Prostate gland (tissue), 2 donors: ENCODE results near the gene DCDC1.

Experiments used
- CTCF ChIP-seq, 4 experiments: fragments of 200-600 bp in 2 of 4; fragments of 450-650 bp in 2 of 4; sonication (generic) in 2 of 4; IDR thresholded peaks; 1 replicate in 3 of 4; 2 replicates in 1 of 4; pipeline ENCODE4 v1.5.1; 2016 to 2019; ENCODE audit warnings: antibody characterized with exemption in 4 of 4, mild to moderate bottlenecking in 2 of 4, moderate library complexity in 2 of 4
- POLR2AphosphoS5 ChIP-seq: sonication (generic); formaldehyde crosslinking; IDR thresholded peaks from one replicate; pipeline ENCODE4 v1.6.1; 2017; ENCODE audit warnings: antibody characterized with exemption

- TF ChIP-seq CTCF (IDR thresholded peaks at IDR 0.05) (no peak), POLR2AphosphoS5 (no peak)
Measured at GRCh38 chr11:30916764-30917163, 452.8 kb downstream of the DCDC1 start.
